ENCODE data around the gene SLC25A25.

SLC25A25 gene

DNA sequence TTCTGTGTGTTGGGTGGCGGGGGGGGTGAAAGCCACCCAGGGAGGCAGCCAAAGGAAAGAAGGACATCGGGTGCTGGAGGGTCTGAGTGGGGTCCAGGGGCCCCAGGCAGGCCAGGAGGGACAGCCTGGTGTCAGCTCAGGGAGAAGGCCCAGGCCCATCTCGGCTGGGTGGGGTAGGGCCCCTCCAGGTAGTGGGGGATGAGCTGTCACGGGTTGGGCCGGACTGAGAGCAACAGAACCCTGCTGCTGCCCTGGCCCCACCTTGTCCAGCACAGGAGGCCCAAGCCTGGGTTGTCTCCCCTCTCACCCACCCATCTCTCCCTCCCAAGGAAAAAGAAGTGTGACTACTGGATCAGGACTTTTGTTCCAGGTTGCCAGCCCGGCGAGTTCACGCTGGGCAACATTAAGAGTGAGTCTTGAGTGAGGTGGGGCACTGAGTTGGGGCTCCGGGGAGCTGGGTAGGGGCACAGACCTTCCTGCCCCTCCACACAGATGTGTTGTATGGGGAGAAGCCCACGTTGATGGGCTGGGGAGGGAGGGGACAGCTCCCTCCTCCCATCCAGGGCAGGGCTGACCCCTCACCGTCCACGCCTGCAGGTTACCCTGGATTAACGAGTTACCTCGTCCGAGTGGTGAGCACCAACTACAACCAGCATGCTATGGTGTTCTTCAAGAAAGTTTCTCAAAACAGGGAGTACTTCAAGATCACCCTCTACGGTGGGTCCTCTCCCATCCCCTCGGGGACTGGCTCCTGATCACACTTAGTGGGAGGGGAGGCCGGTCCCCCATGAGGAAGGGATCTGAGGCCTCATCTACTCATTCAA, 83.5 kb downstream of the SLC25A25 start:
- in situ Hi-C loops (cut with MboI; ENCODE audit: low pct_unique_long_range_greater_than_20kb, low sequenced_read_pairs): no loop called here
- no peak for DNase-seq

DNA sequence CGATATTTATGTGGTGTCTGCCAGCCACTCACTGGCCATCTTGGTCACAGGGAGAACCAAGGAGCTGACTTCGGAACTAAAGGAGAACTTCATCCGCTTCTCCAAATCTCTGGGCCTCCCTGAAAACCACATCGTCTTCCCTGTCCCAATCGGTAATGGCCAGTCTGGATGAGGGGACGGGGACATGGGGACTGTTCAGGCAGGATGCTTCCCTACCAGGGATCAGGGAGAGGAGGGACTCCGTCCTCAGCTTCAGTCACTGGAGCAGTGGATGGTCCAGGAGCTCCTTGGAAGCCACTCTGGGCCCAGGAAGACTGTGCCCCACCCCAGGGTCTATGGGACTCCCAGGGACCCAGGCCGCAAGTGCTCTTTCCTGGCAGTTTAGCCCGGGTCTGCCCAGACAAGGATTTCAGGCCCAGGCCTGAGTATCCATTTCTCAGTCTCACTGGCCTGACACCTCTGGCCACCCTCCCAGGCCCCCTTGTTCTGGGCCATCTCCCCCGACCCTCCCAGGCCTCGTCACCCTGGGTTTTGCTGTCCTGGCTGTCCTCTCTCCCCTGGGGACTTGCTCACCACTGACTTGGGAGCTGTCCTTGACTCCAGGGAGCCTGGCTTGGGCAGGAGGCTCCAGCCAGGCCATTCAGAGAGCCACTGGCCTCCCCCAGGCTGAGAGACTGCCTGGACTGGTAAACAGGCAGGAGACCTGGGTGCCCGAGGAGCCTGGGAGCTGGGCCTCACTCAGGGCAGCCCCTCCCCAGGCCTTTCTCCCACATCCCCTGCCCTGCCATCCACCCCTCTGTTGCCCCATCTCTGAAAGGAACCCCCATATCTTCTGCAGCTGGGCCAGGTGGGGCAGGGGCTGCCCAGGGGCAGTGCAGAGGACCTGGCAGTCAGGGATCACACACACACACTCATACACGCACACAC, 84.4 kb downstream of the SLC25A25 start:
- in situ Hi-C loops (cut with MboI; ENCODE audit: low pct_unique_long_range_greater_than_20kb, low sequenced_read_pairs): no loop called here
- DNase-seq: no peak

DNA sequence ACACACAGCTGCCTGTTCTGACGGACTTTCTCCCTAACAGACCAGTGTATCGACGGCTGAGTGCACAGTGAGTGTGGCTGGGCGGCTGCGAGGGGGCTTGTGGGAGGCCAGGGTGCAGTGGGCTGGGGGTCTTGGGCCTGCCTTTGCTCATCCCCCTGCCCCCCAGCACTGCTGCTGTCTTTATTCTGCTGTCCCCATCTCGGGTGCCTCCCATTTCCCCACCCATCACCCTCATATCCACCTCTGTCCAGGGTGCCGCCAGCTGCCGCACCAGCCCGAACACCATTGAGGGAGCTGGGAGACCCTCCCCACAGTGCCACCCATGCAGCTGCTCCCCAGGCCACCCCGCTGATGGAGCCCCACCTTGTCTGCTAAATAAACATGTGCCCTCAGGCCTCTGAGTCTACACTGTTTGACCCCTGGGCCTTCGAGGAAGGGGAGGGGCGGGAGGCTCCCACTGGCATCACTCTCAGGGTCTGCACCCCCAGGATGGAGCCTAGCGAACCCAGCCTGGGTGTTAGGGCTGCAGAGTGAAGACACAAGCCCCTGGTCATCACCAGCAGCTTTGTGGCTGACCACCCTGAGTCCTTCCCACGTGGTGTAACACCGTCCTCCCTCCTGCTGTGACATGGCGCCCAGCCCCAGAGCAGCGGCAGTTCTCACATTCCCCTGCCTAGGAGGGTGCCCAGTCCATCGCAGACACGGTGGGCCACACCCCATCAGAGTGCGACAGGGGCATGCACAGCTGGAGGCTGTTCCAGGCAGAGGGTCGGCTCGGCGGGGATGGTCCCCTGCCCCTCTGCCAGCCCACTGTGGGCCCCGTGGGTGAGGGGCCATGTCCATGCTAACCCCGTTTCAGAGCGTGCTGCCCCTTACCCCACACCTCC, 85.3 kb downstream of the SLC25A25 start:
- in situ Hi-C loops (cut with MboI; ENCODE audit: low pct_unique_long_range_greater_than_20kb, low sequenced_read_pairs): no loop called here
- no peak for DNase-seq

DNA sequence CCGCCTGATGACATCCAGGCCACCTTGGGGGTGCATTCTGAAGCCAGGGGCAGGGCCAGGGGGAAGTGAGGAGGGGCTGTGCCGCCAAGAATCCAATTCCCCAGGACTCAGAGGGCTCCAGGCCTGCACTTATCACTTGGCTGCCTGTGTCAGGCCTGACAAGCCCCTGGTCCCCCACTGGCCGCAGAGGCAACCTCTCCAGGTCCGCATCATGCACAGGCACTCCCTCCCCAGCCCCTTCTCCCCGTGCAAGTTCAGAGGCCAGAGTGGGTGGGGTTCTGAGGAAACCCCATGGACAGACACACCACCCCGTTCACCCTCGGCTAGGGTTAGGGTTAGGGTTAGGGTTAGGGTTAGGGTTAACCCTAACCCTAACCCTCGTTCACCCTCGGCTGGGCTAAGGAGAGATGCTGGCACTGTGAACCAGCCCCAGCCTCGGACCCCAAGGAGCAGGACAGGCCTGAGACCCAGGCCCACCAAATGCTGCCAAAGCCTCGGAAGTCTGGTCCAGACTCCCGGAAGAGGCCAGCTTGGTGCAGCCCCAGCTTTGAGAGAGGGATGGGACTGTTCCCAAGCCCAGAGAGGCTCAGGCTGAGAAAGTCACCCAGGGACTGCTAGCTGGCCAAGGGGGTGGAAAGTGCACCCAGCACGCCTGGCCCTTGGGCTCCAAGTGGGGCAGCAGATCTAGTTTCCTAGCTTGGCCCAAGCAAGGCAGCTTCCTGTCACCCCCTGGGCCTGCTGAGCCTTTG, 86.1 kb downstream of the SLC25A25 start:
- DNase-seq: no peak
- in situ Hi-C loops (cut with MboI; ENCODE audit: low pct_unique_long_range_greater_than_20kb, low sequenced_read_pairs): no loop called here

DNA sequence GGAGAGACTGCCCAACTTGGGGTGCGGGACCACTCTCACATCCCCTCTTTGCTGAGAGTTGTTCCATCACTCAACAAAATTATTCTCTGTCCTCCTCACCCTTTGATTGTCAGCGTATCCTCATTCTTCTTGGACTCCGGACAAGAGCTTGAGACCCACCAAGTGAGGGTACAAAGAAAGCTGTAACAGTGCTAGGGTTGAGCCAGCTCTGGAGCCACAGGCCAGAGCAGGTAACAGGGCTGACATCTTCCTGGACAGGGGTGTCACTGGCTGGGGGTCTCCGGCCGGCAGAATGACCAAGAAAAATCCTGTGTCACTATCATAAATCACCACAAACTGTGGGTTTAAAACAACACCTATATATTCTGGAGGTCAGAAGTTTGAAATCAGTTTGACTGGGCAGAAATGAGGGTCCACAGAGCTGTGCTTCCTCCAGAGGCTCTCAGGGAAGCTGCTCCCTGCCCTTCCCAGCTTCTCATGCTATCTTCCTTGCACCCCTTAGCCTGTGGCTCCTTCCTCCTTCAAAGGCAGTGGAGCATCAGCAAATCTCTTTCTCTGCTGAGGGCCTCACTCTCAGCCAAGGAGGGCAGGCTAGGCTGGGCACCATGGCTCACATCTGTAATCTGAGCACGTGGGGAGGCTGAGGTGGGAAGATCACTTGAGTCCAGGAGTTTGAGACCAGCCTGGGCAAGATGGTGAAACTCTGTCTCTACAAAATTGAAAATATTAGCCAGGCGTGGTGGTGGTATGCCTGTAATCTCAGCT, 87.9 kb downstream of the SLC25A25 start:
- in situ Hi-C loops (cut with MboI; ENCODE audit: low pct_unique_long_range_greater_than_20kb, low sequenced_read_pairs): no loop called here
- no peak for DNase-seq
